SH-SY5Y (cell line): Measurements from ENCODE around the gene PASK.

Source experiments
- GATA2 ChIP-seq: IDR thresholded peaks from 2 replicates; pipeline ENCODE4 v1.6.1; 2011; ENCODE audit warnings: mild to moderate bottlenecking, low read depth, low read length
- GATA3 ChIP-seq: IDR thresholded peaks from 2 replicates; pipeline ENCODE4 v1.6.1; 2011; ENCODE audit warnings: low read depth, mild to moderate bottlenecking, low read length, moderate library complexity

DNA sequence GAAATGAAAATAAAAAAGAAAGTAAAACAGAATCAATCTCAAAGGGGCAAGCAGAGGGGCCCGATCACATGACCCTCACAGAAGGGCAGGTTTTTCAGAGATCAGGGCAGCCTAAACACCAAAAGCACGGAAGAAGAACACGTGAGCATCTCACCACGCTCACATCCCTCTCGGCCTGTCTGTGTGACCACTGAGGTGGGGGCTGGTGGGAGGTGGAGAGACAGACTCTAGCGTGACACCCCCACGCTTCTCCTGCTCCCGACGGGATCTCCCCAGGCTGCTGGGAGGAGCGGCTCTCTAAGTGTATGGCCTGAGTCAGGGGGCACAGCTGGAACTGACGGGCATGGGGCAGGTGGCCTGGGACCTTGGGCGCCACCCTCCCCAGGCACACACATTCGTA, 23.6 kb downstream of the PASK start:
- TF ChIP-seq GATA2 (no peak), GATA3 (no peak)
